Neutrophil (primary cell): ENCODE data around the gene TIMM8A.

Experiments
- H3K27ac ChIP-seq: fragments of 200-600 bp; sonication (generic); 2 replicates; pipeline ENCODE4 v1.5.1; 2016; ENCODE audit warnings: mild to moderate bottlenecking, moderate library complexity
- H3K27me3 ChIP-seq: fragments of 200-600 bp; sonication (generic); 2 replicates; pipeline ENCODE4 v1.6.0; 2016; ENCODE audit warnings: mild to moderate bottlenecking
- H3K36me3 ChIP-seq: fragments of 200-600 bp; sonication (generic); 2 replicates; pipeline ENCODE4 v1.5.1; 2017
- H3K4me1 ChIP-seq, 2 experiments: fragments of 200-600 bp in 1 of 2; sonication (generic) in 1 of 2; 1 replicate in 1 of 2; 2 replicates in 1 of 2; pipeline versions ENCODE4 v1.5.1 to v1.6.1; 2013 to 2016; ENCODE audit warnings: low read depth in 1 of 2, low read length in 1 of 2, mild to moderate bottlenecking in 1 of 2, moderate library complexity in 1 of 2; ENCODE audit not compliant: control insufficient read depth in 1 of 2, insufficient read depth in 1 of 2
- H3K4me3 ChIP-seq, 2 experiments: fragments of 200-600 bp in 1 of 2; sonication (generic) in 1 of 2; 1 replicate in 1 of 2; 2 replicates in 1 of 2; pipeline ENCODE4 v1.5.1; 2013 to 2016; ENCODE audit warnings: low read depth in 1 of 2, low read length in 1 of 2, mild to moderate bottlenecking in 1 of 2, moderate library complexity in 1 of 2
- H3K9me3 ChIP-seq: fragments of 200-600 bp; sonication (generic); 2 replicates; pipeline ENCODE4 v1.5.1; 2016
- CTCF ChIP-seq: fragments of 200-600 bp; sonication (generic); IDR thresholded peaks from 2 replicates; pipeline ENCODE4 v1.5.1; 2016; ENCODE audit warnings: antibody characterized with exemption

The TIMM8A gene

GRCh38 chrX:101368800-101369199 lies 20.3 kb upstream of the TIMM8A start:
- H3K27ac ChIP-seq: no peak overlapping the region
- no peaks in the 10 kb centered on the region for H3K9me3 ChIP-seq
- peaks cover 81% of the 10 kb centered on the region for H3K36me3 ChIP-seq
- H3K4me1 ChIP-seq: no peaks in the 10 kb centered on the region
- no peaks in the 10 kb centered on the region for H3K27me3 ChIP-seq
- no peak overlapping the region for H3K4me3 ChIP-seq
- TF ChIP-seq CTCF: no peak

GRCh38 chrX:101365301-101365795 lies 16.8 kb upstream of the TIMM8A start:
- Histone ChIP-seq H3K4me1 (no peaks in the 10 kb centered on the region), H3K36me3 (peaks cover 85% of the 10 kb centered on the region), H3K27me3 (no peaks in the 10 kb centered on the region), H3K27ac (no peak overlapping the region), H3K4me3 (no peak overlapping the region), H3K9me3 (no peaks in the 10 kb centered on the region)
- TF ChIP-seq CTCF: no peak

GRCh38 chrX:101362757-101363156 lies 14.2 kb upstream of the TIMM8A start:
- peaks cover 87% of the 10 kb centered on the region for H3K36me3 ChIP-seq
- no peak overlapping the region for H3K4me3 ChIP-seq
- H3K27ac ChIP-seq: no peak overlapping the region
- no peak for TF ChIP-seq CTCF
- H3K4me1 ChIP-seq: no peaks in the 10 kb centered on the region
- H3K27me3 ChIP-seq: no peaks in the 10 kb centered on the region
- H3K9me3 ChIP-seq: no peaks in the 10 kb centered on the region

GRCh38 chrX:101362116-101362515 lies 13.6 kb upstream of the TIMM8A start:
- no peaks in the 10 kb centered on the region for H3K9me3 ChIP-seq
- H3K27me3 ChIP-seq: no peaks in the 10 kb centered on the region
- no peaks in the 10 kb centered on the region for H3K4me1 ChIP-seq
- peaks cover 87% of the 10 kb centered on the region for H3K36me3 ChIP-seq
- no peak overlapping the region for H3K4me3 ChIP-seq
- H3K27ac ChIP-seq: no peak overlapping the region
- no peak for TF ChIP-seq CTCF

GRCh38 chrX:101360390-101360789 lies 11.8 kb upstream of the TIMM8A start:
- no peak for TF ChIP-seq CTCF
- Histone ChIP-seq H3K27me3 (no peaks in the 10 kb centered on the region), H3K27ac (no peak overlapping the region), H3K4me3 (no peak overlapping the region), H3K9me3 (no peaks in the 10 kb centered on the region), H3K36me3 (peaks cover 87% of the 10 kb centered on the region), H3K4me1 (no peaks in the 10 kb centered on the region)

- Histone ChIP-seq H3K4me1 (no peaks in the 10 kb centered on the region), H3K27me3 (no peaks in the 10 kb centered on the region), H3K4me3 (no peak overlapping the region), H3K27ac (no peak overlapping the region), H3K9me3 (no peaks in the 10 kb centered on the region), H3K36me3 (peaks cover 87% of the 10 kb centered on the region)
- TF ChIP-seq CTCF: no peak
Observed at GRCh38 chrX:101359966-101360365, 11.4 kb upstream of the TIMM8A start.
